ENCODE results near the gene SBF2.

DNA sequence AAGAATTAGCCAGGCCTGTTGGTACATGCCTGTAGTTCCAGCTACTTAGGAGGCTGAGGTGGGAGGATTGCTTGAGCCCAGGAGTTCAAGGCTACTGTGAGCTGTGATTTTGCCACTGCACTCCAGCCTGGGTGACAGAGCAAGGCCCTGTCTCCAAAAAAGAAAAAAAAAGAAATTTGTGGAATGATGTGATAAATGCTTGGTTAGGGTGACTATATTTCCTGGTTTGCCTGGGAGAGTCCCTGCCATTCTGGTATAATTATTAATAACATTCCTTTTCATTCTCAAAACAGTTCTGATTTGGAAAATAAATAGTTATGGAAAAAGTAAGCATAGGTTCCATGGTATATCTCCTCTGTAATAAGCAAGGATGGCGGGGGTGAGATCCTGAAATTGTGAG, 555.3 kb downstream of the SBF2 start:
- TF ChIP-seq, protein P1, sequence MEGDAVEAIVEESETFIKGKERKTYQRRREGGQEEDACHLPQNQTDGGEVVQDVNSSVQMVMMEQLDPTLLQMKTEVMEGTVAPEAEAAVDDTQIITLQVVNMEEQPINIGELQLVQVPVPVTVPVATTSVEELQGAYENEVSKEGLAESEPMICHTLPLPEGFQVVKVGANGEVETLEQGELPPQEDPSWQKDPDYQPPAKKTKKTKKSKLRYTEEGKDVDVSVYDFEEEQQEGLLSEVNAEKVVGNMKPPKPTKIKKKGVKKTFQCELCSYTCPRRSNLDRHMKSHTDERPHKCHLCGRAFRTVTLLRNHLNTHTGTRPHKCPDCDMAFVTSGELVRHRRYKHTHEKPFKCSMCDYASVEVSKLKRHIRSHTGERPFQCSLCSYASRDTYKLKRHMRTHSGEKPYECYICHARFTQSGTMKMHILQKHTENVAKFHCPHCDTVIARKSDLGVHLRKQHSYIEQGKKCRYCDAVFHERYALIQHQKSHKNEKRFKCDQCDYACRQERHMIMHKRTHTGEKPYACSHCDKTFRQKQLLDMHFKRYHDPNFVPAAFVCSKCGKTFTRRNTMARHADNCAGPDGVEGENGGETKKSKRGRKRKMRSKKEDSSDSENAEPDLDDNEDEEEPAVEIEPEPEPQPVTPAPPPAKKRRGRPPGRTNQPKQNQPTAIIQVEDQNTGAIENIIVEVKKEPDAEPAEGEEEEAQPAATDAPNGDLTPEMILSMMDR (IDR thresholded peaks at IDR 0.05; ENCODE audit: low read depth, low read length, poor library complexity, severe bottlenecking), result no peak
- TF ChIP-seq EZH2phosphoT487 (IDR thresholded peaks at IDR 0.05; ENCODE audit: borderline replicate concordance, low read length), result no peak
